Measurements from ENCODE around the gene ADM.

The ADM gene

GRCh38 chr11:10273738-10274137, 31.1 kb upstream of the ADM start:
- Histone ChIP-seq H3K36me3 (ENCODE audit: control insufficient read depth, insufficient read depth, low read length) (no peaks in the 10 kb centered on the region), H3K4me1 (ENCODE audit: control insufficient read depth, insufficient read depth, low read length) (peaks cover 9% of the 10 kb centered on the region; the same call in 1 of the 2 replicates), H3K27ac (ENCODE audit: low read depth, low read length) (no peak overlapping the region)

GRCh38 chr11:10274726-10275125, 30.1 kb upstream of the ADM start:
- Histone ChIP-seq H3K4me1 (ENCODE audit: control insufficient read depth, insufficient read depth, low read length) (peaks cover 9% of the 10 kb centered on the region; the same call in 1 of the 2 replicates), H3K27ac (ENCODE audit: low read depth, low read length) (no peak overlapping the region)

More at GRCh38 chr11:10273738-10274137, 31.1 kb upstream of the ADM start:
- H3K4me3 ChIP-seq (ENCODE audit: low read depth, low read length): no peak overlapping the region
- H3K9ac ChIP-seq (ENCODE audit: low read depth, low read length): no peak overlapping the region
- H3K27me3 ChIP-seq (ENCODE audit: control insufficient read depth, insufficient read depth, low read length): no peaks in the 10 kb centered on the region
- H3K9me3 ChIP-seq (ENCODE audit: control insufficient read depth, insufficient read depth, low read length): no peaks in the 10 kb centered on the region

GRCh38 chr11:10275714-10276113, 29.2 kb upstream of the ADM start:
- H3K4me3 ChIP-seq (ENCODE audit: low read depth, low read length): no peak overlapping the region
- H3K9me3 ChIP-seq (ENCODE audit: control insufficient read depth, insufficient read depth, low read length): no peaks in the 10 kb centered on the region
- no peaks in the 10 kb centered on the region for H3K27me3 ChIP-seq (ENCODE audit: control insufficient read depth, insufficient read depth, low read length)
- no peaks in the 10 kb centered on the region for H3K36me3 ChIP-seq (ENCODE audit: control insufficient read depth, insufficient read depth, low read length)
- H3K4me1 ChIP-seq (ENCODE audit: control insufficient read depth, insufficient read depth, low read length): peaks cover 9% of the 10 kb centered on the region; the same call in 1 of the 2 replicates
- no peak overlapping the region for H3K9ac ChIP-seq (ENCODE audit: low read depth, low read length)
- no peak overlapping the region for H3K27ac ChIP-seq (ENCODE audit: low read depth, low read length)

More at GRCh38 chr11:10274726-10275125, 30.1 kb upstream of the ADM start:
- no peak overlapping the region for H3K4me3 ChIP-seq (ENCODE audit: low read depth, low read length)
- H3K36me3 ChIP-seq (ENCODE audit: control insufficient read depth, insufficient read depth, low read length): no peaks in the 10 kb centered on the region
- H3K9ac ChIP-seq (ENCODE audit: low read depth, low read length): no peak overlapping the region
- no peaks in the 10 kb centered on the region for H3K9me3 ChIP-seq (ENCODE audit: control insufficient read depth, insufficient read depth, low read length)
- no peaks in the 10 kb centered on the region for H3K27me3 ChIP-seq (ENCODE audit: control insufficient read depth, insufficient read depth, low read length)

GRCh38 chr11:10282117-10282516, 22.8 kb upstream of the ADM start:
- H3K9me3 ChIP-seq (ENCODE audit: control insufficient read depth, insufficient read depth, low read length): no peaks in the 10 kb centered on the region
- no peaks in the 10 kb centered on the region for H3K36me3 ChIP-seq (ENCODE audit: control insufficient read depth, insufficient read depth, low read length)
- H3K9ac ChIP-seq (ENCODE audit: low read depth, low read length): no peak overlapping the region
- no peak overlapping the region for H3K27ac ChIP-seq (ENCODE audit: low read depth, low read length)
- H3K4me1 ChIP-seq (ENCODE audit: control insufficient read depth, insufficient read depth, low read length): peaks cover 4% of the 10 kb centered on the region; the same call in 1 of the 2 replicates
- no peaks in the 10 kb centered on the region for H3K27me3 ChIP-seq (ENCODE audit: control insufficient read depth, insufficient read depth, low read length)
- no peak overlapping the region for H3K4me3 ChIP-seq (ENCODE audit: low read depth, low read length)

GRCh38 chr11:10283991-10284390, 20.9 kb upstream of the ADM start:
- H3K4me3 ChIP-seq (ENCODE audit: low read depth, low read length): no peak overlapping the region
- H3K9ac ChIP-seq (ENCODE audit: low read depth, low read length): no peak overlapping the region
- H3K4me1 ChIP-seq (ENCODE audit: control insufficient read depth, insufficient read depth, low read length): no peaks in the 10 kb centered on the region
- no peak overlapping the region for H3K27ac ChIP-seq (ENCODE audit: low read depth, low read length)
- no peaks in the 10 kb centered on the region for H3K9me3 ChIP-seq (ENCODE audit: control insufficient read depth, insufficient read depth, low read length)
- H3K36me3 ChIP-seq (ENCODE audit: control insufficient read depth, insufficient read depth, low read length): no peaks in the 10 kb centered on the region
- H3K27me3 ChIP-seq (ENCODE audit: control insufficient read depth, insufficient read depth, low read length): no peaks in the 10 kb centered on the region

GRCh38 chr11:10285148-10285802, 19.6 kb upstream of the ADM start:
- Histone ChIP-seq H3K4me1 (ENCODE audit: control insufficient read depth, insufficient read depth, low read length) (peaks cover 7% of the 10 kb centered on the region; the same call in 1 of the 2 replicates), H3K27ac (ENCODE audit: low read depth, low read length) (no peak overlapping the region), H3K9ac (ENCODE audit: low read depth, low read length) (no peak overlapping the region), H3K9me3 (ENCODE audit: control insufficient read depth, insufficient read depth, low read length) (no peaks in the 10 kb centered on the region), H3K27me3 (ENCODE audit: control insufficient read depth, insufficient read depth, low read length) (no peaks in the 10 kb centered on the region), H3K36me3 (ENCODE audit: control insufficient read depth, insufficient read depth, low read length) (no peaks in the 10 kb centered on the region), H3K4me3 (ENCODE audit: low read depth, low read length) (no peak overlapping the region)

- H3K4me1 ChIP-seq (ENCODE audit: control insufficient read depth, insufficient read depth, low read length): peaks cover 15% of the 10 kb centered on the region
- H3K9ac ChIP-seq (ENCODE audit: low read depth, low read length): no peak overlapping the region
- H3K36me3 ChIP-seq (ENCODE audit: control insufficient read depth, insufficient read depth, low read length): no peaks in the 10 kb centered on the region
- no peak overlapping the region for H3K27ac ChIP-seq (ENCODE audit: low read depth, low read length)
- no peak overlapping the region for H3K4me3 ChIP-seq (ENCODE audit: low read depth, low read length)
- no peaks in the 10 kb centered on the region for H3K27me3 ChIP-seq (ENCODE audit: control insufficient read depth, insufficient read depth, low read length)
- no peaks in the 10 kb centered on the region for H3K9me3 ChIP-seq (ENCODE audit: control insufficient read depth, insufficient read depth, low read length)
Observed at GRCh38 chr11:10287140-10287539, 17.7 kb upstream of the ADM start.

GRCh38 chr11:10287766-10288715, 16.8 kb upstream of the ADM start:
- Histone ChIP-seq H3K36me3 (ENCODE audit: control insufficient read depth, insufficient read depth, low read length) (no peaks in the 10 kb centered on the region), H3K4me3 (ENCODE audit: low read depth, low read length) (no peak overlapping the region), H3K9me3 (ENCODE audit: control insufficient read depth, insufficient read depth, low read length) (no peaks in the 10 kb centered on the region), H3K27me3 (ENCODE audit: control insufficient read depth, insufficient read depth, low read length) (no peaks in the 10 kb centered on the region), H3K9ac (ENCODE audit: low read depth, low read length) (no peak overlapping the region), H3K27ac (ENCODE audit: low read depth, low read length) (no peak overlapping the region), H3K4me1 (ENCODE audit: control insufficient read depth, insufficient read depth, low read length) (peaks cover 20% of the 10 kb centered on the region)

- no peaks in the 10 kb centered on the region for H3K9me3 ChIP-seq (ENCODE audit: control insufficient read depth, insufficient read depth, low read length)
- H3K9ac ChIP-seq (ENCODE audit: low read depth, low read length): no peak overlapping the region
Observed at GRCh38 chr11:10288881-10289764, 15.8 kb upstream of the ADM start.

GRCh38 chr11:10289765-10290380, 15.0 kb upstream of the ADM start:
- no peak overlapping the region for H3K27ac ChIP-seq (ENCODE audit: low read depth, low read length)
- no peaks in the 10 kb centered on the region for H3K9me3 ChIP-seq (ENCODE audit: control insufficient read depth, insufficient read depth, low read length)
- H3K27me3 ChIP-seq (ENCODE audit: control insufficient read depth, insufficient read depth, low read length): peaks cover under 1% of the 10 kb centered on the region; the same call in 1 of the 2 replicates
- H3K4me1 ChIP-seq (ENCODE audit: control insufficient read depth, insufficient read depth, low read length): peaks cover 24% of the 10 kb centered on the region
- H3K9ac ChIP-seq (ENCODE audit: low read depth, low read length): no peak overlapping the region
- no peaks in the 10 kb centered on the region for H3K36me3 ChIP-seq (ENCODE audit: control insufficient read depth, insufficient read depth, low read length)
- no peak overlapping the region for H3K4me3 ChIP-seq (ENCODE audit: low read depth, low read length)

More at GRCh38 chr11:10288881-10289764, 15.8 kb upstream of the ADM start:
- Histone ChIP-seq H3K4me3 (ENCODE audit: low read depth, low read length) (no peak overlapping the region), H3K36me3 (ENCODE audit: control insufficient read depth, insufficient read depth, low read length) (no peaks in the 10 kb centered on the region), H3K4me1 (ENCODE audit: control insufficient read depth, insufficient read depth, low read length) (peaks cover 23% of the 10 kb centered on the region), H3K27ac (ENCODE audit: low read depth, low read length) (no peak overlapping the region), H3K27me3 (ENCODE audit: control insufficient read depth, insufficient read depth, low read length) (no peaks in the 10 kb centered on the region)

Data from HUES48 (cell line).